Measurements from ENCODE around the gene ZMYM5.
"Not testable (repeated sequence)": the region's sequence is repeated elsewhere in the genome, so short reads cannot be mapped to it uniquely, and the experiment has no call there.

ZMYM5 gene

DNA sequence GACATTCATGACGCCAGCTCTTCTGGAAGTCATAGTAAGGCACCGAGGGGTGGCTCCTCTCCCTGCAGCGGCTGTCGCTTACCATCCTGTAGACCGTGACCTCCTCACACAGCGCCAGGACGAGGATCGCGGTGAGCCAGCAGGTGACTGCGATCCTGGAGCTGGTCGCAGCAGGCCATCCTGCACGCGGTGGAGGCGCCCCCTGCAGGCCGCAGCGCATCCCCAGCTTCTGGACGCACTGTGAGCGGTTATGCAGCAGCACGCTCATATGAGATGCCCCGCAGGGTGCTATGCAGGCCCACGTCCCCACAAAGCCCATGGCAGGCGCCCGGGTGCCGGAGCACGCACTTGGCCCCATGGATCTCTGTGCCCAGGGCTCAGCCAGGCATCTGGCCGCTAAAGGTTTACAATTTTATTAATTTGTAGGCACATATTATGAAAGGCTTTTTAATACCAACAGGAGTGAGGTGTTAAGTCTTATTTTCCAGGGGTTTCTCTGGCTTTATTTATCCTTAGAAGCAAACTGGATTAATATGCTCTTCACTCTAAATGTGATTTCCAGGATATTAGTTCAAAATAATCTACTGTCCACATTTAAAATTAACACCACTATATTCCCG is 45.1 kb downstream of the ZMYM5 start:
- no peak for DNase-seq

DNA sequence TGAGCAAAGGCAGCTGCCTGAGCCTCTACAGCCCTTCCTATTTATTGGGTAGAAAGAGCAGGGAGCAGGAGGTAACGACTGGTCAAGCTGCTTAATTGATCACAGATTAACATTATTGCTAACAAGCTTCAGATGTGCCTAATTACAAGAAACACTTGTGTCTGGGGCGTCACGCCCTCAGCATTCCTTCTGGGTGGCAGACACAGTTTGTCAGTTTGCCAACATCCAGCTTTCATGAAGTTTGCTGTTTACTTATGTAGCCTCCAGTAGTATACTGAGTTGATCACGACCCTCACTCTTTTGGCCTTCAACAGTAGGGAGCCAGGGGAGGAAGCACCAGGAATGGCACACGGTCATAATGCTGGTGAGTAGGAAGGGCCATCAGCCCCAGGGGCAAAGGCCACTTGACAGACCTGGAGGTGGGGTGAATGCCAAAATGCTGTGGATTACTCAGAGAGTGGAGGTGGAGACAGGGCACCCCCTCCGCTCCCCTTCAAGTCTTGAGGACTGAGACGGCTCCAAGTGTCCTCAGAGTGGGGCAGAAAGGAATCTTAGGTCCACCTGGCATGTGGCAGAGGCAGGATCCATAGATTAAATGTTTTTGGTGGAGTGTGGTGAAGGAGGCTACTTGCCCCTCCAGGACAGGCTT is 45.8 kb downstream of the ZMYM5 start:
- no peak for DNase-seq

DNA sequence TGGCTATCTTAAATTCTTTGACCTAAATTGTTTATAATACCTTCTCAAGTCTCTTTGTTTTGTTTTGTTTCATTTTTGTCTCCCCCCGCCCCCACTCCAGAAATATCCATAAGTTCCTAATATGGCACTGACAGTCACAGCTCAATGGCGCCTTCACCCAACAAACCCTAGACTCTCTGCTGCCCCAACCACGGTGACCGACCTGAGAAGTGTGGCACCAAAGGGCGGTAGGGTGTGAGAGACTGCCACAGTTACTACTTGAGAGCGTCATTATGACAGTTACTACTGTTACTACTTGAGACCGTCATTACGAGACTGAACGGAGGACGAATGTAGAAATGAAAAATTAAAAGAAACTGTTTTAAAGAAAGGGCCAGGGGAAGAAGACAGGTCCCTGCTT is 46.3 kb downstream of the ZMYM5 start:
- DNase-seq, result no peak

DNA sequence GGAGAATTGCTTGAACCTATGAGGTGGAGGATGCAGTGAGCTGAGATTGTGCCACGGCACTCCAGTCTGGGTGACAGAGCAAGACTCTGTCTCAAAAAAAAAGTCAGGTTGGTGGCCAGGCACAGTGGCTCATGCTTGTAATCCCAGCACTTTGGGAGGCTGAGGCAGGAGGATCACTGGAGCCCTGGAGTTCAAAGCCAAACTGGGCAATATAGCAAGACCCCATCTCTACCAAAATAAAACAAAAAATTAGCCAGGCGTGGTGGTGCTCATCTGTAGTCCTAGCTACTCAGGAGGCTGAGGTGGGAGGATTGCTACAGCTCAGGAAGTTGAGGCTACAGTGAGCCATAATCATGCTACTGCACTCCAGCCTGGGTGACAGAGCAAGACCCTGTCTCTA is 47.6 kb downstream of the ZMYM5 start:
- DNase-seq, result not testable (repeated sequence)

DNA sequence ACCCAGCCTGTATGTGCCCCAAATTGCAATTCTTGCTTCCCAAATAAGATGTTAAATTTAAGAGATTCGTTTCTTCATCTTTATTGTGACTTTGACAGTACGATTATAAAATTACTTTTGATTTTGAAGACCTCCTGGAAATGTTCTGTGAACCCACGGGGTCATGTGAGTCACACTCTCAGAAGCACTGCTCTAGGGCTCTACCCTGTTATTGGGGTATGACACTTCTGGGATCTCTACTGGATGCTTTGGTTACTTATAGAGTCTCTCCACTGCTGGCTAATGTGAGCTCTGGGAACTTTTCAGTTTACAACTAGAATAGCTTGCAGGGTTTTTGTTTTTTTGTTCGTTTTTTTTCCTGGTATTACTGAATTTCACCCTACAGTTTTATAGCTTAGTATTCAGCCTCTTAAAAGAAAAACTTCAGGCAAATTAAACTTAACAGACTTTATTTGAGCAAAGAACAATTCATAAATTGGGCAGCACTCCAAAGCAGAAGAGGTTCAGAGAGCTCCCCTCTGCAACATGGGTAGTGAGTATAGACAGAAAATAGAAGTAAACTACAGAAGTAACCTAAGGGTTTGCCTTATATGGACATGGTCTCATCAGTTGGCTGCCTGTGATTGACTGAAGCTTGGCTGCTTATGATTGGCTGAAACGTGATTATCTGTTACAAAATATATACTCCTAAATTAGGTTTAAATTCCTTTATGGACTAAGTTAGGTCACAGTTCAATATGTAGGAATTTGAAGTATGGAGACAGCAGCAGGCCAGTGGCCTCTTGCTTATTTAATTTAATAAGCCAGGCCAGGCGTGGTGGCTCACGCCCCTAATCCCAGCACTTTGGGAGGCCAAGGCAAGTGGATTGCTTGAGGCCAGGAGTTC is 52.2 kb downstream of the ZMYM5 start:
- no peak for DNase-seq

DNA sequence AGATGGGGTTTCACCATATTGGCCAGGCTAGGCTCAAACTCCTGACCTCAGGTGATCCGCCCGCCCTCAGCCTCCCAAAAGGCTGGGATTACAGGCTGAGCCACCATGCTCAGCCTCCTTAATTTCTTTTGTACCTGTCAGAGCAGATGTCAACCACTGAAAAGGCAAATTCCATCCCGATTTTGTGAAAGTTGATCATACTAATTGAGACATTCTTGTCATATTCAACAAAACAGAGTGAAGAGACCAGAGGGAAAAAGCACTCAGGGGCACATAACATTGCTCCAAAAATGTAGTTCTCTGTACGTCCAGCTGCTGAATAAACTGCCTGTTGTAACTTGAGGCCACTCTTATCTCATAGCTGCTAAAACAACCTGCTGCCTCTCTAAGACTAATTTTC is 53.3 kb downstream of the ZMYM5 start:
- no peak for DNase-seq

DNA sequence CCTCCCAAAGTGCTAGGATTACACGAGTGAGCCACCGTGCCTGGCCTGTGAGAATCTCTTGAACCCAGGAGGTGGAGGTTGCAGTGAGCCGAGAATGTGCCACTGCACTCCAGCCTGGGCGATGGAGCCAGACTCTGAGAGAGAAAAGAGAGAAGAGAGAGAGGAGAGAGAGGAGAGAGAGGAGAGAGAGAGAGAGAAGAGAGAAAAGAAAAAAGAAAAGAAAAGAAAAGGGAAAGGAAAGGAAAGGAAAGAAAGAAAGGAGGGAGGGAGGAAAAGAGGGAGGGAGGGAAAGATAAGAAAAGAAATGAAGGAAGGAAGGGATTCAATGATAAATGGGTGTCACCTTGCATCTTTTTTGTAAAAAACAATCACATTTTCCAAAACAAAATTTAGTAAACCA is 57.7 kb downstream of the ZMYM5 start:
- no peak for DNase-seq

DNA sequence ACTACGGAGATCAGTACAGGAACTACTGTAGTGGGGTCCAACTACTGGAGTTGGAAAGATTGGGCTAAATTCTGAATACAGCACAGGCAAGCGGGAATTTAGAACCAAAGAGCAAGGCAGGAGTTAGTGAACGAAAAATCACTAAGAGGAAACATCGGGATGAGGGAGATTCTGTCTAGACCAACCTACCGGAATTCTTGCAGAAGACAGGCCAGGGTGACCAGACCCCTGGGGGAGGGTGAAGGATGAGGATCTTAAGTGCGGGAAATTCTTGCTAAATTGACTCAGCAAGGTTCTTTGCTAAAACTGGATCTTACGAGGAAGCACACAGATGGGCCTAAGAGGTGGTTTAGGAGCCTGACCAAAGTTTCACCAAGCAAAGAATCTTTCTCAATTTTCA is 67.5 kb downstream of the ZMYM5 start:
- DNase-seq, result no peak

DNA sequence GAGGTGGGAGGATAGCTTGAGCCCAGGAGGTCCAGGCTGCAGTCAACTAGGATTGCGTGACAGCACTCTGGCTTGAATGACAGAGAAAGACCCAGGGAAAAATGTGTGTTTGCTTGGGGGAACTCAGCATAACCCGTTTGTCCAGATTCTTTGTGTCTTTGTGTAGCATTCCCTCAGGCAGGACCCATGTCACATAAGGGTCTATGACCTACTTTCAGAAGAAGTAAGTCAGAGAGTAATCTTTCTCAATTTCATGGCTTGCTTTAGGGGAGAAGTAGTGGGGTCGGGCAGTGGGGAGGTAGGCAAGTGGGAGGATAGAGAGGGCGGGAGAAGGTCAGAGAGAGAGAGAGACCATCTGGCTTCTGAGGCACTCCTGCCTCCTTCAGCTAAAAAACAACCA is 68.8 kb downstream of the ZMYM5 start:
- no peak for DNase-seq

DNA sequence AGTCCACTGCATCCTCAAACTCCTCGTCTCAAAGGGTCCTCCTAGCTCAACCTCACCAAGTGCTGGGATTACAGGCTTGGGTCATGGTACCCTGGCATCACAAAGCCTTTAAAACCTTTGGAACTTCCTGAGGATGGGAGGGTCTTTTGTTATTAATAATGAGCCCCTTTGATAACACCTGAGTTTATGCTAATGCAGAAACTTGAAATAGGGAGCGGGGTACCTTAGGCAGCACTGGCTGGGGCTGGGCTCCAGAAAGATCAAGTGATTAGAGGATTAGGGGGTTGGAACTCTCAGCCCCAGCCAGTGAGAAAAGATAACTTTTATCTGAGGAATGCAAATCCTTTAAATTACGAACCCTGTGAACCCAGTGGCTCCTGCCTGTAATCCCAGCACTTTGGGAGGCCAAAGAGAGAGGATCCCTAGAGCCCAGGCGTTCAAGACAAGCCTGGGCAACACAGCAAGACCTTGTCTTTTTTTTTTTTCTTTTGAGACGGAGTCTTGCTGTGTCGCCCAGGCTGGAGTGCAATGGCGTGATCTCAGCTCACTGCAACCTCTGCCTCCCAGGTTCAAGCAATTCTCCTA is 71.4 kb downstream of the ZMYM5 start:
- DNase-seq, result no peak

DNA sequence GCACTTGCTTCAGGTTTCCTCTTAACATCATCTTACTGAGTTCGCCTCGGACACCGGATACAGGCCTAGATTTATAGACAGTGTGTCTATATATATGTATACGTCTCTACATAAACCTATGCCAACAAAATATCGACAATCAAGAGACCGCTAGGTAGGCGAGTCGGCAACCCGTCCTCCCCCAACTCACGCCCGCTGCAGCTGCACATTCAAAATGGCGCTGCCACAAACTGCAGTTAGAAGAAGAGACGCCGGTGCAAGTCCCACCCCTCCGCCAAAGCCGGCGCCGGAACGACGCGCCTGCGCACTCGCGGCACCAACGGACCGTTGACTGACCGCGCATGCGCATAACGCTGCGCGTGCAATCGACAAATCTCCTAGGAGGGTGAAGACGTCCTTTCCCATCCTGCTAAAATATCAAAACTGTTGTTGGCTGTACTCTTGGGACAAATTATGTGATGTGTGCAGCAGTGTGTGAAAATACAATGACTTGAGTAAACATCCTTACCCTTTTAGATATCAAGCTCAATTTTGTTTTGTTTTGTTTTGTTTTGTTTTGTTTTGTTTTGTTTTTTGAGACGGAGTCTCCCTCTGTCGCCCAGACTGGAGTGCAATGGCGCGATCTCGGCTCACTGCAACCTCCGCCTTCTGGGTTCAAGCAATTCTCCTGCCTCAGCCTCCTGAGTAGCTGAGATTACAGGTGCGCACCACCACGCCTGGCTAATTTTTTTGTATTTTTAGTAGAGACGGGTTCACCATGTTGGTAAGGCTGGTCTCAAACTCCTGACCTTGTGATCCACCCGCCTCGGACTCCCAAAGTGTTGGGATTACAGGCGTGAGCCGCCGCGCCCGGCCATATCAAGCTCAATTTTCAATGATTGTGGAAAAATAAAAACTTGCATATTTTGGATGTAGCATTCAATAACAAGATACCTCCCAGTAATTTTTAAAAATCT is 80.4 kb downstream of the ZMYM5 start, which contains the start of gene PSPC1:
Gene PSPC1 (minus strand): TSS at position 219 of the 956 bp plus-strand sequence. CDS start 188 bp downstream, at position 31.
- peak; percentile 96 to 97 for DNase-seq

DNA sequence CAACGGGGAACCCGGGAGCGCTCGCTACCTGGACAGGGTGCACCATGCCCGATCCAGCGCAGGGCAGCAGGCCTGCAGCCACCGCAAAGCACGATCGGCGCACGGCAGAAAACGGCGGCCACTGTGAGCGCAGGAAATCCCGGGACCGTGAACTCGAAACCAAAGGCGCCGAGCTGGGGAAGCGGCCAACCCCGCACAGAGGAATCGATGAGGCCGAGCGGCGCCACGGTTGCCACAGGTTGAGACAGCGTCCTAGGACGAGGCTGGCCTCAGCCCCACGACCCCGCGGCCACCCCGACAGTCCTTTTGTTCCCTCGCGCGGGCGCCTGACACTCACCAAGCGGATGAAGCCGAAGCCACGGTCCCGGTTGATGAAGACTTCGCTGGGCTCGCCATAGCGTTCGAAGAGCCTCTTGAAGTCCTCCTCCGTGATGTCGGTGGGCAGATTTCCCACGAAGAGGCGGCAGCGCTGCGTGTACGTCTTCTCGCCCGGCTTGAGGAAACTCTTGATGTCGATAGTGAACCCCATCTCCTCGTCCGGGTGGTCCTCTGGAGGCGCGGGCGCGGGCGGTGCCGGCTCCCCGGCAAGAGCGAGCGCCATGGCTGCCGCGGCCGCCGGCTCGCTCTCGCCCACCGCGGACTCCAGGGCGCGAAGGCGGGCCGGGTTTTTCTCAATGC is 81.3 kb downstream of the ZMYM5 start:
- DNase-seq, result peak in 1 of 2 experiments; percentile 22

DNA sequence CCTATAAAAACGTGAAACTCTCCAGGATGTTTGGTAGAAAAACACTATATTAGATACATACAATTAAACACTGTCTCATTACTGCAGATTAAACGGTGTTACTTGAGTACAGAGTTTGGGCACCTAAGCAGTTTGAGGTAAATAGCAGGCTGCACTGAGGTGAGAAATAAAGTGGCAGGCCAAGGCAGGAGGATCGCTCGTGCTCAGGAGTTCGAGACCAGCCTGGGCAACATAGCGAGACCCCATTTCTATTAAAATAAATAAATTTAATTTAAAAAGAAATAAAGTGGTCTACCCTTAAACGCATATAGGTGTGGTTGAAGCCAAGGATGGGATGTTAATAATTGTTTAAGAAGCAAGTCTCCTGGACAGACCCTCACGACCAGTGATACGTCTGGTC is 81.9 kb downstream of the ZMYM5 start:
- no peak for DNase-seq

DNA sequence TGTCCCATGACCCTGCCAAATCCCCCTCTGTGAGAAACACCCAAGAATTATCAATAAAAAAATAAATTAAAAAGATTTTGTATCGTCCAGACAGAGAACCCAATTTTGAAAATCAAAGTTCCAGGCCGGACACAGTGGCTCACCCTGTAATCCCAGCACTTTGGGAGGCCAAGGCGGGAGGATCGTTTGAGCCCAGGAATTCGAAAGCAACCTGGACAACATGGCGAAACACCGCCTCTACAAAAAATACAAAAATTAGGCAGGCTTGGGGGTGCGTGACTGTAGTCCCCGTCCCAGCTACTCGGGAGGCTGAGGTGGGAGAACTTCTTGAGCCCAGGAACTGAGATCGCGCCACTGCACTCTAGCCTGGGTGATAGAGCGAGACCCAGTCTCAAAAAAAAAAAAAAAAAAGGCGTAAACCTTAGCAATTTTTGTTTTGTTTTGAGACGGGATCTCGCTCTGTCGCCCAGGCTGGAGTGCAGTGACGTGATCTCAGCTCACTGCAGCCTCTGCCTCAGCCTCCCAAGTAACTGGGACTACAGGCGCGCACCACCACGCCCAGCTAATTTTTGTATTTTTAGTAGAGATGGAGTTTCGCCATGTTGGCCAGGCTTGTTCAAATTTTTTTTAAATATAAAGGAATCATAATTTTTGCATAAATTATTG is 82.6 kb downstream of the ZMYM5 start:
- not testable (repeated sequence) for DNase-seq
